ENCODE data around the gene SEC61A1.
A peak's percentile ranks its signal among the peaks of the same experiment; 100 is the strongest.

SEC61A1 gene

GRCh38 chr3:128078322-128078721 is 26.1 kb downstream of the SEC61A1 start:
- DNase-seq, result no peak

- DNase-seq, result no peak
These were observed 26.6 kb downstream of the SEC61A1 start for GRCh38 chr3:128078875-128079274.

DNA sequence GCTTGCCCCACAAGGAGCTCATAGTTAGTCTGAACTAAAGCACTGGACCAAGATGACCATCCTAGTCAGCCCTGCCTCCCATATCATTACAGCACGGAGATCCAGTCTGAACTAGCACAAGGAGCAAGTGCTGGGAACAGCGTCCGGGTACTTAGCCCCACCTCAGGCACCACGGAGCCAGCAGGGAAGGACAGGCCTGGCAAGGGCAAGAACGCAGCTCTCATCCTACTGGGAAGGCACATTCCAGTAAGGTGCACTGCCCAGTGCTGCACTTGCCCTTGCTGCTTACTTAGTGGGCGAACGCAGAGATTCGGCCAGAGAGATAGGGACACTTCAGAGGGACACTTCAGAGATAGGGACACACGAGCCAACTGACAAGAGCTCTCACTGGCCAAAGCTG is 27.6 kb downstream of the SEC61A1 start:
- DNase-seq, result no peak

GRCh38 chr3:128080323-128081080 is 28.3 kb downstream of the SEC61A1 start:
- DNase-seq, result no peak

DNA sequence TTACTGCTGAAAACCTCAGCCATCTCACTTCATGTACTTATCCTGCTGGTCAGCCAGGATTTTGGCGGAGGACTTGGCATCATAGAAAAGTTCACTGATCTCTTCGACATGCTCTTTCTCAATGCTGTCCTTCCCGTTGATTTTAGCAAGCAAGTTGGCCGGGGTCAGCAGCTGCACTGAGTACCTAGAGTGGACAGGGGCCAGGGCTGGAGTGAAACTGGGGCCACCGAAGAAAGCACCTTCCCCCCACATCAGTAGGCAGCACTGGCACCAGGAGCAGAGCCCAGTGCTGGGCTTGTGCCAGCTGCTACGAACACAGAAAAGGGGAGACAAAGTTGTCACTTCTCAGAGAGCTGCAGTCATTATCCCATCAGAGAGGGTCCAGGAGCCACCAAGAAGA is 29.0 kb downstream of the SEC61A1 start:
- DNase-seq, result no peak

GRCh38 chr3:128081846-128082245 is 29.6 kb downstream of the SEC61A1 start:
- no peak for DNase-seq

- no peak for DNase-seq
These were observed 30.3 kb downstream of the SEC61A1 start for GRCh38 chr3:128082546-128082945.

DNA sequence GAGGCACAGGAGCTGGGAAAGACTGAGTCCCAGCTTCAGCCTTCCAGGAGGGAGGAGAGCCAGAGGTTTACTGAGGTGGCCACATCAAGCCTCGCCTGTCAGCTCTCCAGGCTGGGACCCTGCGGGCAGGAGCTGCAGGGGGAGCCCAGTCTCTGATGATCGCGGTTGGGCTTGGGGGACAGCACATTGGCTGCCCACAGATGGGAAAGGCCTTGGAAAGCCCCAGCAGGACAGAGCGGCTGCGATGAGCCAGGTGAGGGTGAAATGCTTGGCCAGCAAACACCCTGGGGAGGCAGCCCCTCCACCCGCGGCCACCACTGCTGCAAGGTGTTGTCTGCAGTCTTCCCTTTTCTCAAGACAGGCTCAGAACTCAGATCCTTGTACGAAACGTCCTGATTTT is 31.2 kb downstream of the SEC61A1 start:
- no peak for DNase-seq

DNA sequence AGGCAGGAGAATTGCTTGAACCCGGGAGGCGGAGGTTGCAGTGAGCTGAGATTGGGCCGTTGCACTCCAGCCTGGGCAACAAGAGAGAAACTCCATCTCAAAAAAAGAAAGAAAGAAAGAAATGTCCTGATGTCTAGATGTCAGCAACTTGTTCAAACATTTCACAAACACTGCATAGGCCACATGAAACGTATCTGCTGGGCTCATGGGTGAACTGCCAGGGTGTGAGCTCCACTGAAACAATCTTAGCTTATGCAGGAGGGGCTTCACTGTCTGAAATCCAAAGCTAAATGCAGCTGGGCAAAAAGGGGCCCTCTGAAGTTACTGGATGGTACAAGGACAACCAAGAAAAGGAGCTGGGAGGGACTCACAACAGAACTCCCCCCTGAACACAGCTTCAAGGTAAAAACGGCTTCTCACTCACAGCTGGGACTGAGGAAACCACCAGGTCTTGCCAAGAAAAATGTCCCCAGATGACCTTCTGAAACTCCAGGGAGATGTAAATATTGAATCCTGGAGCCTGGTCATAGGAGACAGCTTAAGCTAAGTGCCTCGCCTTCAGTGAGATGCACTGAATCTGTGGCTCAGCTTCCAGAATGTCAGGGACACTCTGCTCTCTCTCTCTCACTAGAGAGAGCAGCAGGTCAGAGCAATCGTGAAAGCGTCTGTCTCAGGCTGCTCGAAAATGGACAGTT is 31.9 kb downstream of the SEC61A1 start:
- no peak for DNase-seq

DNA sequence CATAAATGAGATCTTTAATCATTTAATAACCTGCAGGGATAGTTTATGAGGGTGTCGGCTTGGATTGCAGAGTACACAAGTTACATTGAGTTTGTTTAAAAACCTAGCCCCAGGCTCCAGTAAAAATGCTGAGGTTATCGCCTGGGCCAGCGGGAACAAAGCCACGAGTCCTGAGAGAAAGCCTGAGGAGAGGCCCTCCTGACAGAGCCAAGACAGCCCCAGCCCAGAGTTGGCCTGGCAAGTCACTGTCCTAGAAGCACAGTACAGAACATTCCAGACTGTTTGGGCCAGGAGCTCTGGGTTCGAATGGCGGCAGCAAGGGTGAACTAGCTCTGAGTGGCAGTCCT is 32.4 kb downstream of the SEC61A1 start:
- DNase-seq, result no peak

DNA sequence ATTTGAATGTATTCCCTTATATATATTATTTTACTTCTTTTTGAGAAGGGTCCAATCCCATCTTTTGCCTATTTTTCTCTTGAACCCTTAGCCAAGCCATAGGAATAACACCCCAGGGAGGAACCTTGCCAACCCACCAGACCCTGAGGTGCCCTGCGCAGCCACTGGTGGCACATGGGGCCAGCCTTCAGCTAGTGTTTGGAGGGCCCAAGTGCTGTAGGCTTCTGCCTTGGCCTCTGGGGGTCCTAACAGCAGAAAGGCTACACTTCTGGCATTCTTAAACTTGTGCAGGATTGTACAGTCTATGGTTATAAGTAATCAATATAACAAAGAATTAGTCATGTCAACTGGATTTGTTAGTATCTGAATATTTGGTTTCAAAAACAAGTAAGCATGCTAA is 36.9 kb downstream of the SEC61A1 start:
- no peak for DNase-seq

DNA sequence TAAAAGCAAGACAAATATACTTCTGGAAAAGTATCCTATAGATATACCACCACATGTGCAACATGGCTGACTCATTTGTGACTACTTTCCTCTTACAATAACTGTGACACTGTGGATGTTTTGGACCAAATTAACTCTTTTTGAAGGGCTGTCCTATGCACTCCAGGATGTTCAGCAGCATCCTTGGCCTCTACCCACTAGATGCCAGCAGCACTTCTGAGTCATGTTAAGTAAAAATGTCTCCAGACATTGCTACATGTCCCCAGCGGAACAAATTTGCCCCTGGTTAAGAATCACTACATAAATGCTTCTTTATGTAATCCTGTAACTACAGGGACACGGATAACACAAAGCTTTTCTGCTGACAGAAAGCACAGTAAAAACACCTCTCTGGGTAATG is 39.3 kb downstream of the SEC61A1 start:
- DNase-seq, result no peak

GRCh38 chr3:128094295-128095151 is 42.3 kb downstream of the SEC61A1 start:
- no peak for DNase-seq

DNA sequence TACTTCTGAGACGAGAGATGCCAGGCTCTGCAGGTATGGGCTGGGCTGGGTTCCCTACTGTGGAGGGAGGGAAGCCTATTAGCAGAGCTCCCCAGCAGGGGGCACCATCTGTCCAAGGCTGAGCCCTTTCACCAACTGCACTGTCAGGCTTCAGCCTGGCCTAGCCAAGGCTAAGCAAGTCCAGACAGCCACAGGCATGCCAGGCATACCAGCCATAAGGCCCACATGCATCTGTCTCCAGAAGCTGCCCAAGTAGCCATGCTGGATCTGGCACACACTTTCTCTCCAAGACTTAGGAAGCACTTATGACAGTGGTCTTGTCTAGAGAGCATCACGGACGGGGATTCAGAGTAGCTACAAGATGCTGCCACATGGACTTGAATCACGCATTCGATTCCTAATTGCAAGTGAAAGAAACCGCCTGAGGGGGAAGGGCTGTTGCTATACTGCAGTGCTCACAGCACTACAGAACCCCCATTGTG is 43.0 kb downstream of the SEC61A1 start:
- DNase-seq, result peak; percentile 71

- DNase-seq, result no peak
These were observed 46.0 kb downstream of the SEC61A1 start for GRCh38 chr3:128098234-128098633.

- DNase-seq, result no peak
These were observed 47.9 kb downstream of the SEC61A1 start for GRCh38 chr3:128100161-128100560.

- DNase-seq, result no peak
These were observed 48.4 kb downstream of the SEC61A1 start for GRCh38 chr3:128100638-128101037.

DNA sequence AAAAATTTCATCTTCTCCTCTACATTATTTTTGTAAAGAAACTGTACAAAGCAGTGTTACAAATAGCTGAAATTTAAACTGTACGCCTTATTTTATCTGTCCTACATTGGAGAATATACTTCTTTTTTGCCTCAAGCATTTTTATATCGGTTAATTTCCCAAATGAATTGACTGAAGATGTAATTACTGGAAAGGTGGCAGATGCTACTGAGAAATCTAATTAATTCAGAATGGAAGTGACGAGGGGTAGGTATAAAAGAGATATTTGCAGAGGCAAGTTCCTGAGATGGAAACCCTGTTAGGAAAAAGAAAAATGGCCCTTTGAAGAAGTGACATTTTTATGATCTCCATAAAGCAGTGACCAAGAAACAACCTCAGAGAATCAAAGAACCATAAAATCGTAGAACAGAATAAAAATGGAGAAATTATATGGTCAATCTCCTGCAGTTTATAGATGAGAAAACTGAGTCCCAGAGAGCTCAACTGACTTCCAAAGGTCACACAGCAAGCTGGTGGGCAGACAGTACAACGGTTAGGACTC is 51.0 kb downstream of the SEC61A1 start:
- no peak for DNase-seq

DNA sequence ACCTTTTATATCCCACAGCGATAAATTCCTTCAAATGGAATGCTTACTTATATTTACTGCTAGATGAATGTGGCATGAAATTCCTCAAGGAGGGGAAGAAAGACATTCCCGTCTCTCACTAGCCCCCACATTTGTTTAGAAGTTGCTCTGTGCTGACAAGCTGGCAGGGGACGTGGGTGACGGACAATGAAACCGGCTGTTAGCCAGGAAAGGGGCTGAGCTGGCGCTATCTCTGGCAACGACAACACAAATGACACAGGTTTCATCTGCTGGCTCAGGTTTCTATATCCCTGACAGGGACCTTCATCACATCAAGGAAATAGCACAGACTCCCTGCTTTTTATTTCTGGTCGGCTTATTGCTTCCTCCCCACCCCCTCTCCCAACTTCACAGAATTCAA is 55.6 kb downstream of the SEC61A1 start:
- no peak for DNase-seq

DNA sequence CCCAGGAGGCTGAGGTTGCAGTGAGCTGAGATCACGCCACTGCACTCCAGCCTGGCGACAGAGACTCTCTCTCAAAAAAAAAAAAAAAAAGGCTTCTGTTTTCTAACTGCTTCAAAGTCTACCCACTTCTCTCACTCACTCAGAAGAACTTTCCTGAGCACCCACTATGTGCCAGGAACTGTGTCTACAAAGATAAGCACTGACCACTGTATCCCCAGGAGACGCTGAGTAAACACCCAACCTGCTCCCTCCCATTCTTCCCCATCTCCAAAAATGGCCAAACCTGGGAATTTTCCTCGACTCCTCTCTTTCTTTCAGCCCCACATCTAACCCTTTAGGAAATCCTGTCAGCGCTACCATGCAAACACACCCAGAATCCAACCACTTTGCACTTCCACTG is 58.9 kb downstream of the SEC61A1 start:
- DNase-seq, result no peak

DNA sequence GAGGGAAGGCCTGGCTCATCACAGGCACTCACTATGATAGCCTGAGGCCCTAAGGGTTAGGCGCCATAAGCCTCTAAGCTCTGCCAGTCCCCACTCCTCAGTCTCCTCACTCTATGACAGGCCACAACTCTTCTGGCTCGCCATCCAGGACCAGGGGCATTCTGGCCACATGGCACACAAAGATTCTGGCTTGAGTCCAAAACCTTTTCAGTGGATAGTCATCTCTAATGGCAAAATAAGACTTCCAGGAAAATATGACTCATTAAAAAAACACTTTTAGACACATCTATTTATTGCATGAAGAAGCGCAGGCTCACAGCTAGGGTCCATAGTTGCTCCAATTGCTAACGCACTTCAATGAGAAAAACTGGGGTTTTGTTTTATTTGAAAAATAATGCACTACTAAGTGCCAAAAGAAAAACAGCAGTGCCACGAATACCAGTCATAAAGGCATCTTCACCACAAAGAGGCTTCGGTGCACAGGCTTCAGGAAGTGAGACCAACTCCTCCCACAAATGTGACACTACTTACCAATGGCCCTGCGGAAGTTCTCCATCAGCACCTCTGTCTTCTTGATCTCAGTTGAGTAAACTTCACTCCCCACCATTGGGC is 60.2 kb downstream of the SEC61A1 start:
- DNase-seq, result peak; percentile 28

DNA sequence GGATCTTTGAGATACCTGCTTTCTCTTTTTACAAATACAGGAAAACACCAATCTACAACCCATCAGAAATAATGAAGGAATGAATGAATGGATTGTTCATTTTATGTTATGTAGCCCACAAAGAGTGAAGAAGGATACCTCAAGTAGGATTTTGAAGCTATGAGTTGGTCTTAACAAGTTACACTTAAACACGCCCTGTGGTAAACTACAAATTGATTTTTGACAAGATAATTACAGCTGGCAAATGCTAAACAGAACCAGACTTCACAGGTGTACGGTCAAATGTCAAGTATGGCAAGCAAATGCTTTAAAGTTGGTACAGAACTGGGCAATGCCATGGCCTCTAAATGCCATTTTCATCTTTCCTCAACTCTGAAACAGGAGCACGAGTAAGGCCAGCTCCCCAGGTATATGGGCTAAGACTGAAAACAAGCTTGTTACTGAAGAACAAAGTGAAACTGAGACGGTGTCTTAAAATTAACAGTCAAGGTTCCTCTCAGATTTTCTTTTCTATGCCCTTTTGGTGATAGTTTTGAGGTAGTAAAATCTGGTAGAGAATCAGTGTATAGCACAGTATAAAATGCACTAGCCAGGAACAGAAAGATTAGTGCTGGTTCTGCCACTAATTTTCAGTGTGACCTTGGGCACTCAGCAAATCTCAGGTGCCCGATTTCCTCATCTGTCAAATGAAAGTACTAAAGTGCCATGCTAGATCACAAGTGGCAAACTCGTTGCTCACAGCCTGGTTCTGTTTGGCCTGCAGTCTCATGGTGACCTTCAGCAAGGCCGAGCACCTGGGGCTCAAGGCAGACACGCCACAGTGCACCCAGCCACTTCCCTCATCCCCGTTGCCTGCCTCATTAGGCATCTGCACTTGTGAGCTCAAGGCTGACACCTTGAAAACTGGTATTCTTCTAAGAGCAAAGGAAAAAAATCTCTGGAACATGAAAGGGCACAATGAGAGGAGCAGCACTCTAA is 61.9 kb downstream of the SEC61A1 start:
- DNase-seq, result no peak

Data from stimulated activated naive CD4-positive, alpha-beta T cell treated with Interleukin-2 at 50 U/mL for 16 hours (primary cell).